ENCODE data around the gene GPR135. TPM values are rescaled to one million over a fixed set of nuclear protein-coding genes. Genes with fewer than 3 reads are reported as not detected.

GPR135 gene, protein sequence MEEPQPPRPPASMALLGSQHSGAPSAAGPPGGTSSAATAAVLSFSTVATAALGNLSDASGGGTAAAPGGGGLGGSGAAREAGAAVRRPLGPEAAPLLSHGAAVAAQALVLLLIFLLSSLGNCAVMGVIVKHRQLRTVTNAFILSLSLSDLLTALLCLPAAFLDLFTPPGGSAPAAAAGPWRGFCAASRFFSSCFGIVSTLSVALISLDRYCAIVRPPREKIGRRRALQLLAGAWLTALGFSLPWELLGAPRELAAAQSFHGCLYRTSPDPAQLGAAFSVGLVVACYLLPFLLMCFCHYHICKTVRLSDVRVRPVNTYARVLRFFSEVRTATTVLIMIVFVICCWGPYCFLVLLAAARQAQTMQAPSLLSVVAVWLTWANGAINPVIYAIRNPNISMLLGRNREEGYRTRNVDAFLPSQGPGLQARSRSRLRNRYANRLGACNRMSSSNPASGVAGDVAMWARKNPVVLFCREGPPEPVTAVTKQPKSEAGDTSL
- polyA plus RNA-seq (ENCODE audit: insufficient read length in 3 of 3) = 1 to 10 TPM; 2.9 to 3.7 (median 3.2) TPM

DNA sequence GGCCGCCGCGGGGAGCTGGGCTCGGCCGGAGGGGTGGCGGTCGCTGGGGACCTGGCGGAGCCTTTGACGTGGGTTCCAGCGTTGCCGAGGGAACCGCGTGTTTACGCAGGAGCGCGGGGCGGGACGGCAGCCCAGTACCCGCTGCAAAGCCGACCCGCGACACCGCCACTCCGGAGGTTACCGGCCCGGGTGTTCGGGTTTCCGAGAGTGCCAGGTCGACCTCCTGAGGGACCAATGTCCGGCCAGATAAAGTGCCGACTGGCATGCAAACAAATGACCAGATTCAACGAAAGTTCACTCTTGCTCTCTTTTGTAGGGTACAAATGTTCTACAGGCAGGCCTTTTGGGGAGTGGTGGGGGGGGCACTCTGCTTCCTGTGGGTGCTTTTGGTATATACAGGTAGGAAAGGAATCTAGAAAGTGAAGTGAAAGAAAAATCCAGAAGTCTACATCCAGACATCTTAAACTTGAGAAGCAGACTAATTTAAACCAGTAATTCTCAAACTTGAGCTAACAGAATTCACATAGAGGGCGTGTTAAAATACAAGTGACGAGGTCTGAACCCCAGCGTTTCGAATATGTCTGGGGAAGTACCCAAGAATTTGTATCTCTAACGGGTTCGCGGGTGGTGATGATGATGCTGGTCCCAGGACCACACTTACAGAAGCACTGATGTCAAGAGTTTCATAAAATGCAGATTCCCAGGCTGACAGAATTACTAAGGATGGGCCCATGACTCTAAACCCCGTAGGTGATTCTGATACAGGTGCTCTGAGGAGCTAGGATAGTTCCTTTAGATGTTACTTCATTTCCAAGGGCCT lies at the start of gene GPR135:
Gene GPR135, minus strand, starts transcription at position 65 of the 820 bp plus-strand sequence. CDS start 154 bp downstream, outside the sequence.
- peak in 1 of 3 donors; percentile 42 for DNase-seq (ENCODE audit: low read depth in 3 of 3, low spot score in 2 of 3)

DNA sequence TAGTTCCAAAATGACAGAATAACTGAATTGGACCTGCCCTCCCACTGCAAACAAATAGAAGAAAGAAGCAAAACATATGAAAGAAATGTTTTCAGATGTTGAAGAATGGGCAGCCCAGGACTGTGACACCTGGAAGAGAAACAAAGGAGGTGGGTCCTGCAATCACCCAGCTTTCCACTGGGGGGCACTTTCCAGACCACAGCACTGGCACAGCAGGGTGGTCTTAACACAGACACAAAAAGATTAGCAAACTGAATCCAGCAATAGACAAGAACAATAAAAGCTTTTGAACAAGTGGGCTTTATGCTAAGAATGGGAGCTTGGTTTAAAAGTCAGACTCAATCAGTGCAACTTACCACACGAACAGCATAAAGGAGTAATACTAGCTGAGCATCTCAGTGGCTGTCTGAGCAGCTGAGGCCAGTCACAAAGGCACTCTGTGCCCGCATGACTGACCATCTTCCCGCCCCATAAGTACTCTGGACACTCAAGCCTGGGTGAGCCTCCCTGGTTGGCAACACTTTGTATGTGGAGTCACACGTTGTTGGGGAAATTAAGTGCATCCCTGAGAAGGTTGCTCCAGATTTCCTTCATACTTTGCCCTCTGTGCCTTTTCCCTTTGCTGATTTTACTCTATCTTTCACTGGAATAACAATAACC lies 46.9 kb upstream of the GPR135 start:
- DNase-seq (ENCODE audit: low read depth in 3 of 3, low spot score in 2 of 3) = no peak

GRCh38 chr14:59510966-59511365 lies 45.8 kb upstream of the GPR135 start:
- no peak for DNase-seq (ENCODE audit: low read depth in 3 of 3, low spot score in 2 of 3)

GRCh38 chr14:59510001-59510400 lies 44.8 kb upstream of the GPR135 start:
- DNase-seq (ENCODE audit: low read depth in 3 of 3, low spot score in 2 of 3) = no peak

- no peak for DNase-seq (ENCODE audit: low read depth in 3 of 3, low spot score in 2 of 3)
These were observed 43.9 kb upstream of the GPR135 start for GRCh38 chr14:59509101-59509500.

DNA sequence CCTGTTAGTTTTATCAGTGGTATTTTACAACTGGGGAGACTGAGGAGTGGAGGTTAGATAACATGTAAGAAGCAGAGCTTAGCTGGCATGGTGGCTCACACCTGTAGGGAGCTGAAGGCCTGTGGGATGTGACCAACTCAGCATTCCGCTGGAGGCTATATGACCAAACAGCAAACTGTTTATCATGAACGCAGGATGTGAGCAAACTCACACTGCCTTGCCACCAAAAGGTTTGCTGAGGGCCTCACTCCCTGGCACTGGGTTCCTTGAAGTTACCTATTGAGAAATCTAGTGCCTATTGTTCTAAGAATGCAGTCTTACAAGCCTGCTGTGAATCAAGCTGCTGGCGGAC lies 42.5 kb upstream of the GPR135 start:
- DNase-seq (ENCODE audit: low read depth in 3 of 3, low spot score in 2 of 3) = no peak

DNA sequence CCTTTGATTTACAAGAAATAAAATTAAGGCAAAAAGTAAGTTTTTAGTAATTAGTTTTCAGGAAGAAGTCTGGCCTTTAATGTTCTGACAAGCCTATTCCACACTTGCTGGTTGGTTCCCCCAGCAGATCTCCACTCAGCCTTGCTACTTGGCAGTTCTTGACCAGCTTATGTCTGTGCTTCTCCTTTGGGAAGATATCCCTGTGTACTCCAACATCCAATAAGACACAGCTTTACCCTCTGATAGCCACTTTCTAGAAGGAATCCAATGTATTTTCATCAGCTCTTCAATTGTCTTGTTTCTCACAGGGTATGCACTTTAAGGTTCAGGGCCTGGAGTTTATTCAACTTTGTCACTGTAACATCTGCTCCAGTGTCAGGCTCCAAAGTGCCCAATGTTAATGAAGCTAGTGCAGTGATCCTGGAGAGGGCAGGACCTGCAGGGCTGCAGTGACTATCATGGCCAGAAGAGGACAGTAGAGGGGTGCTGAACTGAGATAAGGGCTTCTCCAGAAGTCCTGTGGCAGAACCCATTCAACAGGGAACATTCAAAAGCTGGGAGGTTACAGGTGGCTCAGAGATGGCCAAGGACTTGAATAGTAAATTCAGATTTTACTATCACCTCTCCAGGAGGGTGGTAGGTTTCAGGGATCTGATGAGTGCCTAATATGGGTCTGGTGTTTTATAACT lies 42.0 kb upstream of the GPR135 start:
- no peak for DNase-seq (ENCODE audit: low read depth in 3 of 3, low spot score in 2 of 3)

- no peak for DNase-seq (ENCODE audit: low read depth in 3 of 3, low spot score in 2 of 3)
These were observed 38.1 kb upstream of the GPR135 start for GRCh38 chr14:59503256-59503655.

DNA sequence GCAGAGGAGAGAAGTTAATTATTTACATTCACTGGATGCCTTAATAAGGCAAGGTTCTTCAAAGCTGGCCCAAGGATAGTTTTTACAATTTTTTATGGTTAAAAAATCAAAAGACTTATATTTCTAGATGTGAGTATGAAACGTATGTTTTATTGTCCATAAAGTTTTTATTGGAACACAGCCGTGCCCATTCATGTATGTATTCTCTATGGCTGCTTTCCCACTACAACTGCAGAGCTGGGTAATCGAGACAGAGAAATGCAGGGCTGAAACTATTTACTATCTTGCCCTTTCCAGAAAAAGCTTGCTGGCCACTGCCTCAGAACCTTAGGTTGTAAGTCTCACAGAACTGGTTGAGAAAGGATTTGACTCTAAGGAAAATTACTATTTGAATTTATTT lies 35.6 kb upstream of the GPR135 start:
- DNase-seq (ENCODE audit: low read depth in 3 of 3, low spot score in 2 of 3) = no peak

- no peak for DNase-seq (ENCODE audit: low read depth in 3 of 3, low spot score in 2 of 3)
These were observed 27.2 kb upstream of the GPR135 start for GRCh38 chr14:59492384-59492783.

GRCh38 chr14:59490756-59491155 lies 25.6 kb upstream of the GPR135 start:
- DNase-seq (ENCODE audit: low read depth in 3 of 3, low spot score in 2 of 3) = no peak

DNA sequence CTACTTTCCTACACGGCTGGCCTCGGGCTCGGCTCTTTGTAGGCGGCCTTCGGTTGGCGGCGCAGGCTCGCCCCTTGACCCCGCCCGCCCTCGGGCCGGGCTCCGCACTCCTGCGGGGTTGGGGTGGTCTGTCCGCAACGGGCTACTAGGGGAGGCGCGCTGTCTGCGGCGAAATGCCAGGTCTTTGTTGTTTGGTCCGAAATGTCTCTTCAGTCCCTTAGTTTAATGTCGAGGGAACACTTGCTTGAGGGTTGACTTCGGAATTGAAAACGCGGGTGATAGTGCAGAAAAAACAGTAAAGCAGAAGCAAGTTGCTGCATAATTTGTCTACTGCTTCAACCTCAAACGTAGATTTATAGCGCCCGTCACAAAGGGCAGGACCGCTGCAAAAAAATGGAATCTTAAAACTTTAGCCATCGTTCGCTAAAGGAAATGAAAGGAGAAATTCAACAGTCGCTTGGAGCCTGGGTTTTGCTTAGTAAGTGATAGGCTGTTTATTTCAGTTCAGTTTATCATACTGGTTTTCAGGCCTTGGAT lies 19.5 kb upstream of the GPR135 start:
- no peak for DNase-seq (ENCODE audit: low read depth in 3 of 3, low spot score in 2 of 3)

- peak; percentile 90 to 95 (median 93) for DNase-seq (ENCODE audit: low read depth in 3 of 3, low spot score in 2 of 3)
These were observed 18.8 kb upstream of the GPR135 start, which contains the start of the genes JKAMP and L3HYPDH for GRCh38 chr14:59483819-59484638. TSS of gene JKAMP (plus strand) at chr14:59484517. CDS start at chr14:59484590, 73 bp downstream. TSS of gene L3HYPDH (minus strand) at chr14:59484408. CDS start at chr14:59484316, 92 bp downstream.

DNA sequence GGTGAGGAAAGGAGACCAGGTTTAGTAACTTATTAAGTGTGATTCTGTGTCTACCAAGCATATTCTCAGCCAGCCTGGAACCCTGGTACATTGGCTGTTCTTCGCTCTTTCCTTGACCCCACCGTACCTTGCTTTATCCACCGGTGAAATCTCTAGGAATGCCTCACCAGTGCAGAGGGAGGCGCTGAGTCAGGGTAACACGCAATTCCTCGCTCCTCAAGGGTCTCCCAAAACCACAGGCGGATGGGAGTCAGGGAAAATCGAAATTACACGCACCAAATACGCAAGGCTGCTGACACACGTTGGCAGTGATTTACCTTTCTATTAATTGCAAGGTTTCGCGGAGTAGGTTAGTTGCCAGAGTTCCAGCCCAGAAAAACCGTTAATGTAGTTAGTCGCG lies 18.2 kb upstream of the GPR135 start:
- peak in 1 of 3 donors; percentile 33 for DNase-seq (ENCODE audit: low read depth in 3 of 3, low spot score in 2 of 3)

DNA sequence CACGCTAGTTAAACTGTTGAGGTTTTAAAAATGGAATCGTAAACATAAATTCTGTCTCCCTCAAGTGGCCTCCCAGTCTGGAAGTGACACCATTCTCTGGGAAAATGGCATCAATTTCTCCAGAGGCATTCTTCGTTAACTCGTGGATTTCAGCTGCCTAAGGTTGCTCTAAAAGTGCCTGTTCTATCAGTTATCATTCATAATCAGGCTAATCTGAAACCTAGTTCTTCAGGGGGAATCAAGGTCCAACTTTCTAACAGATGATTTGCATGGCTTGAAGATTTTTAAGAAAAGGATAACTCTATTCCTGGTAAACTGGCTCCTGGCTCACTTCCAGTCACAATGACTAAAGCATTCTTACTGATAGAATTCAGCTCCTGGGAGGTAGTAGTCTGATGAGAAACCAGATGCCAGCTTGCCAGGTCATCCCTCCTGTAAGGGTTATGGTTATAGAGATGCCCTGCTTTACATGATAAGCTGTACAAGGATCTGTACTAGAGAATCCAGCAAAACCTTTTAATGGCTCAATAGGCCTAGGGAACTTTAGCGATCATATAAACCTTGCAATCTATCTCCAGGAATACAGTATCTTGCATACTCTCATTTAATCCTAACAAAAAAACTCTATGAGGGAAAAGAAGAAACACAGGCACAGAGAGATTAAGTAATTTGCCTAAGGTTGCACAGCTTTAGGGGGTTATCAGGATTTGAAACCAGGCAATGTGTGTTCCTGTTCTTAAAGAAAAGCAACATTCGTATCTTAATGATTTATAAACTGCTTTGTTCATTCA lies 17.6 kb upstream of the GPR135 start:
- no peak for DNase-seq (ENCODE audit: low read depth in 3 of 3, low spot score in 2 of 3)

DNA sequence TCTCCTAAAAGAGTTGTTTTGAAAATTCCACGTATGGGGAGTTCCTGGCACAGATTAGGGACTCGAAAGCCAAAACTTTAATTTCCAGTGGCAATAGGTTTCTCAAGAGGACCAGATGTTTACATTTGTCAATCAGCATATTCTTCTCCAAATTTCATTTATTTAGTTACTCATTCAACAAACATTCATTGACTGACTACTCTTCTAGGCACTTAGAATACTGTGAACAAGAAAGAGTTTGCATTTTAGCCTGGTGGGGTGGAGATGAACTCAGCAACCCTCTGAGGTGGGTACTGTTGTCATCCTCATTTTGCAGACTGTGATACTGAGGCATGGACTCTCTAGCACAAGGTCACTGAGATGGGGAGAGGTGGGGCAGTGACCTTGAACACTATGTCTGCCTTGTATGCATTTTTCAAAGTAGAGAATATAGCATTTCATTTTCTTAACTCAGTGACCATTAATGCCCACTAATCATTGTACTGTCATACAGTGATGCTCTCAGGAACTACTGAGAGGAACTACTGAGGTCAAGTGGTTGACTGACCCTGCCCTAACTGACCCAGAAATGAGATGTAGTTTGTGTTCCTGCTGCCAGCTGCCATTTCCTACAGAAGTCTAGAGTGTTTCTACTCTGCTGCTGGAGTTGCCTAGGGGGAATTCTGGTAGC lies 16.8 kb upstream of the GPR135 start:
- DNase-seq (ENCODE audit: low read depth in 3 of 3, low spot score in 2 of 3) = no peak

DNA sequence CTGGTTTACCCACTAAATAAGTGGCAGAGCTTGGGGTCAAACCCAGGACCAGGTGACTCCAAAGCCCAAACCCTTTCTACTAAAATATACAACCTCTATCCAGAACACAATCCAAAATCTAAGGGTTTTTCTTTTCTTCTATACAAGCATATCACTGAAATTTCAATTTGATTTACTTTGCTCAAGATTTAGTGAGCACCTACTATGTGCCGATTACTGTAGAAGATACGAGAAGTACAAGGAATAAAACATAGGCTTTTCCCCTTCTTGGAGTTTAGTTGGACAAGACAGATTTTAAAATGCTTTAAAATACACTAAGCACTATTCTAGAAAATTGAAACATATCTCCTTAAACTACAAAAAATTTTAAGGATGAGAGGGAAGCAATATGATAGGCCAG lies 16.2 kb upstream of the GPR135 start:
- DNase-seq (ENCODE audit: low read depth in 3 of 3, low spot score in 2 of 3) = no peak

- DNase-seq (ENCODE audit: low read depth in 3 of 3, low spot score in 2 of 3) = no peak
These were observed 15.0 kb upstream of the GPR135 start for GRCh38 chr14:59480166-59480565.

Measured in right renal cortex interstitium (tissue), 3 donors.